ENCODE data around the gene VGLL4. TPM values are rescaled to one million over a fixed set of nuclear protein-coding genes. Genes with fewer than 3 reads are reported as not detected.

Gene VGLL4
- total RNA-seq, 1 experiment from 2014 or later, result 43.0 TPM

GRCh38 chr3:11592445-11593298 is 51.0 kb downstream of the VGLL4 start (continued):
- no peak for TF ChIP-seq ZNF281 (CRISPR knock-in tag; IDR thresholded peaks at IDR 0.05)
- no peak for TF ChIP-seq CREM (CRISPR knock-in tag; IDR thresholded peaks at IDR 0.05)
- no peak for TF ChIP-seq SOX15 (CRISPR knock-in tag; IDR thresholded peaks at IDR 0.05)
- TF ChIP-seq E2F1 (CRISPR knock-in tag; IDR thresholded peaks at IDR 0.05), result no peak
- TF ChIP-seq ZSCAN18 (CRISPR knock-in tag; IDR thresholded peaks at IDR 0.05), result no peak
- TF ChIP-seq RORB (CRISPR knock-in tag; IDR thresholded peaks at IDR 0.05), result no peak
- no peak for TF ChIP-seq CBFB (CRISPR knock-in tag; IDR thresholded peaks at IDR 0.05; ENCODE audit: low read depth)
- TF ChIP-seq USF1 (CRISPR knock-in tag; IDR thresholded peaks at IDR 0.05), result no peak

- ATAC-seq (peak; percentile 84), DNase-seq (ENCODE audit: low spot score) (peak; percentile 44)
- H3K4me1 Mint-ChIP-seq, result peaks cover 68% of the 10 kb centered on the region
- POLR2A ChIA-PET, result interaction anchor here (0.5 to 1.2 kb wide), 2 partner anchors 10 to 195 kb away, joined by 4 to 5 read pairs; no protein-coding TSS in a partner anchor
- peak overlapping the region; percentile 31; the same call in 1 of the 2 replicates for H3K4me3 Mint-ChIP-seq
- H3K27me3 Mint-ChIP-seq (ENCODE audit: low read depth), result no peaks in the 10 kb centered on the region
- CTCF ChIA-PET, result interaction anchor here (0.5 to 1.5 kb wide), 6 partner anchors 25 to 256 kb away, joined by 3 to 5 read pairs (median 4); partner anchors contain the start of gene VGLL4
- H3K36me3 Mint-ChIP-seq, result peaks cover 8% of the 10 kb centered on the region
- H3K9me3 Mint-ChIP-seq, result peaks cover 5% of the 10 kb centered on the region; the same call in 1 of the 2 replicates
- TF ChIP-seq ZNF532 (CRISPR knock-in tag; IDR thresholded peaks at IDR 0.05; ENCODE audit: borderline replicate concordance) (0 out of 2 replicates have a peak, but pooled peaks have one; percentile 28), PREB (CRISPR knock-in tag; IDR thresholded peaks at IDR 0.05; ENCODE audit: borderline replicate concordance) (no peak), OVOL2 (CRISPR knock-in tag; IDR thresholded peaks at IDR 0.05; ENCODE audit: borderline replicate concordance) (no peak), GTF2I (CRISPR knock-in tag; conservative IDR thresholded peaks at IDR 0.05) (no peak)
- peak overlapping the region; percentile 98 for H3K27ac Mint-ChIP-seq
Measured at GRCh38 chr3:11591391-11592282, 52.1 kb downstream of the VGLL4 start.

All from WTC11 (cell line).